Measurements from ENCODE around the gene ART4. TPM values are rescaled to one million over a fixed set of nuclear protein-coding genes. Genes with fewer than 3 reads are reported as not detected.

ART4 gene
- total RNA-seq, 1 donor from 2014 or later = 0.98 TPM

- TF ChIP-seq POLR2AphosphoS5 (IDR thresholded peaks at IDR 0.05; ENCODE audit: insufficient read depth in 1 of 2, low read depth in 1 of 2) = no peak
- TF ChIP-seq CTCF (IDR thresholded peaks at IDR 0.05) = no peak
- no peak for TF ChIP-seq POLR2A (IDR thresholded peaks at IDR 0.05)
- Histone ChIP-seq H3K4me3 (no peak overlapping the region), H3K4me1 (no peaks in the 10 kb centered on the region), H3K27ac (no peak overlapping the region), H3K36me3 (no peaks in the 10 kb centered on the region), H3K27me3 (no peaks in the 10 kb centered on the region), H3K9me3 (no peaks in the 10 kb centered on the region)
- DNase-seq (ENCODE audit: extremely low spot score in 2 of 2) = no peak
- intact Hi-C loops (cut with DNase I) = no loop called here
These were observed 25.7 kb upstream of the ART4 start for GRCh38 chr12:14868916-14869506.

GRCh38 chr12:14860490-14860889, 17.2 kb upstream of the ART4 start:
- intact Hi-C loops (cut with DNase I) = no loop called here
- no peaks in the 10 kb centered on the region for H3K9me3 ChIP-seq
- DNase-seq (ENCODE audit: extremely low spot score in 2 of 2) = no peak
- no peak overlapping the region for H3K4me3 ChIP-seq
- H3K36me3 ChIP-seq = no peaks in the 10 kb centered on the region
- no peaks in the 10 kb centered on the region for H3K4me1 ChIP-seq
- no peak for TF ChIP-seq POLR2A (IDR thresholded peaks at IDR 0.05)
- no peaks in the 10 kb centered on the region for H3K27me3 ChIP-seq
- H3K27ac ChIP-seq = no peak overlapping the region

GRCh38 chr12:14858513-14858912, 15.2 kb upstream of the ART4 start:
- Histone ChIP-seq H3K27ac (no peak overlapping the region), H3K4me1 (peaks cover 7% of the 10 kb centered on the region), H3K4me3 (no peak overlapping the region), H3K9me3 (no peaks in the 10 kb centered on the region), H3K36me3 (no peaks in the 10 kb centered on the region), H3K27me3 (no peaks in the 10 kb centered on the region)
- intact Hi-C loops (cut with DNase I) = no loop called here
- no peak for DNase-seq (ENCODE audit: extremely low spot score in 2 of 2)
- no peak for TF ChIP-seq POLR2AphosphoS5 (IDR thresholded peaks at IDR 0.05; ENCODE audit: insufficient read depth in 1 of 2, low read depth in 1 of 2)
- no peak for TF ChIP-seq POLR2A (IDR thresholded peaks at IDR 0.05)
- TF ChIP-seq CTCF (IDR thresholded peaks at IDR 0.05) = no peak

- TF ChIP-seq POLR2AphosphoS5 (IDR thresholded peaks at IDR 0.05; ENCODE audit: insufficient read depth in 1 of 2, low read depth in 1 of 2) (no peak), POLR2A (IDR thresholded peaks at IDR 0.05) (no peak), CTCF (IDR thresholded peaks at IDR 0.05) (no peak)
- Histone ChIP-seq H3K27ac (peak overlapping the region; percentile 15), H3K36me3 (no peaks in the 10 kb centered on the region), H3K9me3 (no peaks in the 10 kb centered on the region), H3K4me3 (no peak overlapping the region), H3K27me3 (no peaks in the 10 kb centered on the region), H3K4me1 (peaks cover 16% of the 10 kb centered on the region)
- intact Hi-C loops (cut with DNase I) = no loop called here
- no peak for DNase-seq (ENCODE audit: extremely low spot score in 2 of 2)
These were observed 11.4 kb upstream of the ART4 start for GRCh38 chr12:14854586-14855183.

- Histone ChIP-seq H3K4me3 (no peak overlapping the region), H3K4me1 (peaks cover 22% of the 10 kb centered on the region), H3K27me3 (no peaks in the 10 kb centered on the region), H3K36me3 (no peaks in the 10 kb centered on the region), H3K9me3 (no peaks in the 10 kb centered on the region), H3K27ac (peak overlapping the region; percentile 56)
- no peak for DNase-seq (ENCODE audit: extremely low spot score in 2 of 2)
- intact Hi-C loops (cut with DNase I) = no loop called here
- TF ChIP-seq POLR2A (IDR thresholded peaks at IDR 0.05) (no peak), POLR2AphosphoS5 (IDR thresholded peaks at IDR 0.05; ENCODE audit: insufficient read depth in 1 of 2, low read depth in 1 of 2) (no peak), CTCF (IDR thresholded peaks at IDR 0.05) (no peak)
These were observed 10.6 kb upstream of the ART4 start for GRCh38 chr12:14853961-14854360.
